Activated CD4-positive, alpha-beta T cell treated with anti-CD3 and anti-CD28 coated beads, Interleukin-2, amount 50 U/mL, for 16 hours (primary cell): ENCODE results near the gene ANXA3.
"Not testable (repeated sequence)": the region's sequence is repeated elsewhere in the genome, so short reads cannot be mapped to it uniquely, and the experiment has no call there.

ENCODE experiments used
- DNase-seq: peaks from one replicate; pipeline ENCODE4 v3.0.0-alpha.2; 2020

Gene ANXA3, protein sequence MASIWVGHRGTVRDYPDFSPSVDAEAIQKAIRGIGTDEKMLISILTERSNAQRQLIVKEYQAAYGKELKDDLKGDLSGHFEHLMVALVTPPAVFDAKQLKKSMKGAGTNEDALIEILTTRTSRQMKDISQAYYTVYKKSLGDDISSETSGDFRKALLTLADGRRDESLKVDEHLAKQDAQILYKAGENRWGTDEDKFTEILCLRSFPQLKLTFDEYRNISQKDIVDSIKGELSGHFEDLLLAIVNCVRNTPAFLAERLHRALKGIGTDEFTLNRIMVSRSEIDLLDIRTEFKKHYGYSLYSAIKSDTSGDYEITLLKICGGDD

DNA sequence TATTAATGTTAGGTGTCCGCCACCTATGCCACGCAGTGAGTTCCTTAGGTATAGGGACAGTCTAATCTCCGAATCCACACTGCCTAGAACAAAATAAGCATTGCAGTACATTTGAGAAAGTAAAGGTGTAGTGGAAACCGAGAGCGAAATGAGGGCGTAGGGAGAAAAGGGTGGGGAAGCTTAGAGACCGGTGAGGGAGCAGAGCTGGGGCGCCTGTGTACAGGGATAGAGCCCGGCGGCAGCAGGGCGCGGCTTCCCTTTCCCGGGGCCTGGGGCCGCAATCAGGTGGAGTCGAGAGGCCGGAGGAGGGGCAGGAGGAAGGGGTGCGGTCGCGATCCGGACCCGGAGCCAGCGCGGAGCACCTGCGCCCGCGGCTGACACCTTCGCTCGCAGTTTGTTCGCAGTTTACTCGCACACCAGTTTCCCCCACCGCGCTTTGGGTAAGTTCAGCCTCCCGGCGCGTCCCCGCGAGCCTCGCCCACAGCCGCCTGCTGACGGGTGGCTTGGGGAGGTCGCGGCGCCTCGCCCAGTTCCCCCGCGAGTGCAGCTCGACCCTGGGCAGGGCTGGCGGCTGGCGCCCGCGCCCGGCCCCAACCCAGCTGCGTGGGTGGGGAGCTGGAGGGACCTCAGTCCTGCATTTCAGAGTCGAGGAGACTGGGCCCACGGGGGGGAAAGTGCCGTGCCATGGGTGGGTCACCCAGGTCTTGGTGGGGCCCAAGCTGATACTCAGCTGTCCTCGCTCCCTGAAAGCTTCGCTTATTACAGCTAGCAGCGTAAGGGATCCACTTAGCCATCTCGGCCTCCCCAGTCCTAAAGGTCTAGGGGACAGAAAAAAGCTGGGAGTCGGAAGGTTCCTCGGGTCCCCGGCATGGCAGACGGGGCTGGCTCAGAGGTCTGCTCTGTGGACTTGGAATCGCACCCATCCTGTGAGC, at the start of gene ANXA3:
TSS of gene ANXA3 (plus strand) at position 351 of the 932 bp plus-strand sequence. CDS start 2,704 bp downstream, outside the sequence.
- DNase-seq: peak; percentile 4

DNA sequence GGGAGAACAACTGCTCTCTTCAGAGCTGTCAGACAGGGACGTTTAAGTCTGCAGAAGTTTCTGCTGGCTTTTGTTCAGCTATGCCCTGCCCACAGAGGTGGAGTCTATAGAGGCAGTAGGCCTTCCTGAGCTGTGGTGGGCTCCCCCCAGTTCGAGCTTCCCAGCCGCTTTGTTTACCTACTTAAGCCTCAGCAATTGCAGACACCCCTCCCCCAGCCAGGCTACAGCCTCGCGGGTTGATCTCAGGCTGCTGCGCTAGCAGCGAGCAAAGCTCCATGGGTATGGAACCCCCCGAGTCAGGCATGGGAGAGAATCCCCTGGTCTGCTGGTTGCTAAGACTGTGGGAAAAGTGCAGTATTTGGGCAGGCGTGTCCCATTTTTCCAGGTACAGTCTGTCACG, 45.3 kb upstream of the ANXA3 start:
- DNase-seq: not testable (repeated sequence)

DNA sequence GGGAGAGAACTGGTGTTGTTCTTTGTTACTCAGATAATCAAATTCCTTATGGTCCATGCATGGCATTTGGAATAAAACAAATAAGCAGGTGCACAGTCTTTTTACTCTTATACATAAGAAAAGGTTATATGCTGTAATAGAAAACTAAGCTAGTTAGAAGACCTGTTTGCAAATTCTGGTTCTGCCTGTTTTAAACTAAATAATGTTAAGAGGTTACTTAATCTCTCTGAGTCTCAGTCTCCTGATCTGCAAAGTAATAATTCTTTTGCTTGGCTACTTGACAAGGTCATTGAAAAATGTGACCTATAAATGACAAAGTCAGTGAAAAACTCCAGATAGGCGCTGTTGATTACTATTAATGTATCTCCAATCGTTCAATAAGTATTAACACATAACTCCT, 42.5 kb upstream of the ANXA3 start:
- no peak for DNase-seq

DNA sequence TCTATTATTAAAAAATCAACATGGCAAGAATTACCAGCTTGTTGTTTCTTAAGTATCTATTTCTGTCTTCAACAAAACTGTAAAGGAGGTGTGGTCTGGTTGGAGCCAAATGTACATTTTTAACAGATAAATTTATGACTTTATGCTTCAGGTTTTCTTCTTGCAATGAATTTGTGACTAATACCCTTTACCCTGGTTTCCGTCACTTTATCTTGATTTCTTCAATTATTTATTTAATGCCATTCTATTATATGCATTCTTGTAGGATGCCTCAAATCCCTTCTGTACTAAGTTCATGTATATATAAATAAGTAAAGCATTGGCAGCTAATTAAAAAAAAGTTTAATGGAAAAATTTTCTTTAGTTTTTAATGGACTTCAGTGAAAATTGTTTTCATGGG, 41.5 kb upstream of the ANXA3 start:
- no peak for DNase-seq

DNA sequence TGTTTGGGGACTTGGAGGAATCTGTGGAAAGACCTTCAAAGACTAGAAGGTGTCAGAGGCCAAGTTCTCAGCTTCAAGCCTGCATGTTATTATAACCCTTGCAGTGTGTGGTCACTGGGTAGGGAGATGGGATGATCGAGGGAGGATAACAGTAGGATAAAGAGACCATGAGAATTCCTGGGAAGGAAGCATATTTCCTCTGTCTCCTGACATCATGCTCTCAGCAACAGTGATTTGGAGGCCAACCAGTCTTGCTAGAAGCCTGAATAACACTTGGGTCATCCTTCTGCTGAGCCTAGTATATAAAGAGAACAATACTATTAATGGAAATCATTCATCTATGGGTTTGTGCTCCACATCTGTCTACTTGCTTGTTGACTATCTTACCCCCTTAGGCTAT, 40.9 kb upstream of the ANXA3 start:
- DNase-seq: no peak

DNA sequence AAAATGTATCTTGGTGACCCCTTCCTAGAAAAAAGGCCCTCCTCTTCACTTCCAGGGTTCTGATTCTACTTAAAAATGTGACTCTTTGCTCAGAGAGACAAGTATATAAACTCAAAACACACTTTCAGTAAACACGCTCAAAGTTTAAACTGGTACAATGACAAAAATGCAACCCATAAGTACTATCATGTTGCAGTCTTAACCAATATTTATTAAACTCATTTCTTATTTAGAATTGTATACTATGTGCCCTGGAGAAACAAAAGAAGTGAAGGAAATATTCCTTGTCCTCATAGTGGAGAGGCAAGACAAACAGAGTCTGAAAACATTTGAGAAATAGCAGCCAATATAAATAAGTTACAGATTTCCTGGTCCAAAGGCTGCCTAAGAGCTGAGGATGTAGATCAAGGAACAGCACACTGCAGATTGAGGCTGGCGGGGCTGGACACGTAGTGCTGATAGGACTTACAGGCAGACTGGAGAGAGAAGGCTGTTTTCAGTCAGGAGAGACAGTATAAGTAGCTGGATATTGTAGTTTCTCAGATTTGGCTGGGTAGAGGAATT, 39.1 kb upstream of the ANXA3 start:
- no peak for DNase-seq

DNA sequence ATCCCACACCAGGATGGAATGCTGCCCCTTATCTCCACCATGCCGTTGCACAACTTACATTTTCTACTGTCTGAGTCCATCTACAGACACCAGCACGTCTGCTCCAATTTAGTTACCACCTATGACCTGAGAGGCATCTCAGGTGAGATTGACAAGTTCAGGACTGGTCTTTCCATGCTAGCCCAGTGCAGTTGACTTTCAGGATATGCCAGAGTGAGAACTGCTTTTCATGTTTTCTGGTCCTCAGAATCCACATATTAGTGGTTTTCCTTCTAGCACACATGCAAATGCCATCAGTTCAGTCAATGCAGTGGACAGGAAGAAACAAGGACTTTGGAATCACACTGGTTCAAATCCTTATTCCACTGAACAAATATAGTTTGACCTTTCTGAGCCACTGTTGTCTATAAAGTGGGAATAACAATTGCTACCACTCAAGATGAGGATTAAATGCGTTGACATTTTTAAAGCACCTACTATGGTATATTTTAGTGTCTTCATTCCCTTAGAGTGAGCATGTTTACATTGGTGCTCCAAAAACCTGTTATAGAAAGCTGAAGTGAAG, 38.1 kb upstream of the ANXA3 start:
- no peak for DNase-seq

DNA sequence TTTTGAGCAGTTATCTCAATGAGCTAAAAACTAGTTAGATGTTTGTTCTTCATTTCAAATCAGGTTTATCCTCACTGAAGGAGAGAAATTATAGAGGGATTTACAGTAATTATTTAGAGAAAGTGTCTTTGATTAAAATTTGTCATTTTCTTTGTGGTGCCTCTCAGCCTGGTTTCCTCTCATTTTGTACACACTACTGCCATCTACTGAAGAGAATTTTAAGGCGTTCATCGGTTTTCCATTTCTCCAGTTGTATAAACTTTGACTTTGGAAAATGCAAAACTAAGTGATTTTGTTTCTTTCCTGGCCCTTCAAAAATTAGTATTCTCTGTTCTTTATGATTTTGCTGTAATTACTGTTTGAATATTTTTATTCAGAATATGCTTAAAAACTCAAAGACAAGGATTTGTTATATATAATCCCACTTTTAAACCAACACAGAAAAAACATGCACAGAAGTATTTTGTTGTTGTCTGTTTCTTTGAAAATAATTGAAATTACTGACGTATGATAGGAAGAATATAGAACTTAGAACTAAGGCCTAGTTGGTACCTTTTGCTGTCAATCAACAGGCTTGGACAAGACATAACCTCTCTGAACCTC, 34.4 kb upstream of the ANXA3 start:
- no peak for DNase-seq

DNA sequence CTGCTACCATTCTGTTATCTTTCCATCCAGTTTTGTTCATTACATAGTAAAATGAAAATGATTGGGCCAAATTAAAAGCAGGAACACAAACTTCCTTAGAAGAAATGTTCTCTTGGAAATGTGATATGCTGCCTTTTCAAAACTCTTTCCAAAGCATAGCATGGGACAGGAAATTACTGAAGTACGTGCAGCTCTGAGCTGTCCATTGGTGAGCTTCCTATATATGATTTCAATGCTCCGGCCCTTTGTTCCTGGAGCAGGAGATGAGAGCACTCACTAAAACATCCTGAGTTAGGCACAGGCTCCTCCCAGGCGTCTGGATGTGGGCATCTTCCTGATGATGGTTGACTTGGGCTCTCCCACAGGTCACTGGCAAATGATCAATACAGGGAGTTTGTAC, 33.0 kb upstream of the ANXA3 start:
- no peak for DNase-seq

DNA sequence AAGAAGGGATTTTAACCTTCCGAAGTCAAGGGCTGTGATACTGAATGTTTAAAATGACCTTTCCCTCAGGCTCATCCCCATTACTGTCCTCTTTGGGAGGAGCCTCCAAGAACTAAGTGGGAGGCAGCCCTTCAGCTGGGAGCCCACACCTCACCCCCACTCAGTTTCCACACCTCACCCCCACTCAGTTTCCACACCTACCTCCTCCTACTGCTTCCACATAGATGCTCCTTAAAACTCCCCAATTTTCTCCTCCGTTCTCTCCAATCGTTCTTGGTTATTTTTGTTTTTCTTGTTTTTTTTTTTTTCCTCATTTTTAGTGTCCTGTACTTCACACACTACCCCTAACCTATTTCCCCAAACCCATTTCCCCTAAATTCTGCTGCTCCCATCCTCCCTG, 31.6 kb upstream of the ANXA3 start:
- no peak for DNase-seq

DNA sequence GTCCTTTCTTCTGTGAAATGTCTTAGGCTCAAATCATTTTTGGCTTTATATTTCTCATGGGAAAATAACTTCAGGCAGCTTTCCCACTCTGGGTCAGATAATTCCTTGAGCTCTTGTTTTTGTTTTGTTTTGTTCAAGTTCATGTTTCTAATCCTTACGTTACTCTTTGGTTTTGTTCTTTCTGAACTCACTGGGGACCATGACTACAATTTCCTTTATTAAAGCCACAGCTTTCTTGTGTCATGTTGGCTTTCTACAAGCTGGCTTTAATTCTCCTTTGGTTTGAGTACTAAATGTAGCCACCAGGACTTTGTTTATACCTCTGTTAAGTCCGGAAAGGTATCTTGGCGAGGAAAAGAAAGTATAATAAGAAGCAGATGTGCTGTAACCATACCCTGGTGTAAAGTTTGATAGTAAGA, 30.8 kb upstream of the ANXA3 start:
- DNase-seq: no peak

DNA sequence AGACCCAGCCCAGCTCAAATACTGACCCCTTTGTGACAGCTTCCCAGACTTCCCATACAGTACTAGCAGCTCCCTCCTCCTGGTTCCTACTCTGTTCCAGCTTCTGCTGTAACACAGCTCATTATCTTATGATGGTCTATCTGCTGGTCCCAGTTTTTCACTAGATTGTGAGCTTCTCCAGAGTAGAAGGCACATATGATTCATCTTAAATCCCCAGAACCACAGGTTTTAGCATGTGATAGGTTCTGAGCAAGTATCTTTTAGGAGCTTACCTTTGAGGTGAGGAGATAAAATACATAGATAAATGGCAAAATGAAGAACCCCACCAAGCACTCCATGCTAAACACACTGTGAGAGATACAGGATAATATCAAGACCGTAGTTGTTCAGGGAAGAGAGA, 27.6 kb upstream of the ANXA3 start:
- no peak for DNase-seq

DNA sequence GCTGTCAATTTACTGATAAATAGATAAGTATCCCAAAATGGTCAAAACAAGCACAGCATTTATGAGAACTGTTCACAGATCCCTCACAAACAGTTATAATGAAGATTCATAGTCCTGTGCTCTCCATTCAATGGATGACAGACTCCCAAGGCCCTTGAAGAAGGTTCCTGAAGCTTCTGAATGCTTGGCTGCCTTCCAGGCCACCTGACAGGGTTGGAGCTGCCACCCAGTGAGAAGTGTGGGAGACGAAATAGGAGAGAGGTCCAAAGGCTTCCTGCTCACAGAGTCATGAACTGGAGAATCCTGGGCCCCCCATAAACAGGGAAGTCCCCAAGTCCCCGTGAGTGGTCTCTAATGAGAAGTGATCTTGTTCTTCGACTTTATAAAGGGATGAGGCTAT, 26.0 kb upstream of the ANXA3 start:
- DNase-seq: no peak

DNA sequence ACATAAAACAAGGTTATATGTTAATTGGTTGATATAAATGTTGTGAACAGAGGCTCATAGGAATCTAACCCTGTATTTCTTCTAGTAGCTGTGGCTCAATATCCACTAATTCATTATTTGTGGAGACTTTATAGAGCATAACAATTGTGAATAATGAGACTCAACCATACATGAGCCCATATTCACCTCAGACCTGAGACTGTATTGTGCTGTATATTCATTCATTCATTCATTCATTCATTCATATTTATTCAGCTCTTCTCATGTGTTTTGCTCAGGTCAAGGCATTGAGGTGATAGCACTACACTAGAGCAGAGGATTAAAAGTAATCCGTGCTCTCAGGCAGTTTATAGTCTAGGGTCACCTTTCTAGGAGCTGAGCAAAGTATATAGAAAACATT, 24.5 kb upstream of the ANXA3 start:
- DNase-seq: no peak

DNA sequence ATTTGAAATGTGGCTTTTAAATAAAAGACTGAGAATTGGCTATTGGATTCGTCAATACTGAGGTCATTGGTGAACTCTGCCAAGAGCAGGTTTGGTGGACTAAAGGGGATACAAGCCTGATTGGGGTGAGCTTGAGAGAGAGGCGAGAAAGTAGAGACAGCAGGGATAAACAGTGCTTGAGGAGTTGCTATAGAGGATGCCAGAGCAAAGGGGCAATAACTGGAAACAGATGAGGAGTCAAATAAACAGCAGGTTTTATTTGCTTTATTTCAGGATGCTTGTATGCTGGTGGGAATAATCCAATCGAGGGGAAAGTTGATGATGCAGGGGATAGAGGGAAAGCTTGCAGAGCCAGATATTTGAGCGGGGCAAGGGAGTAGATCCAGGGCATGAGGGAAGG, 24.0 kb upstream of the ANXA3 start:
- no peak for DNase-seq

DNA sequence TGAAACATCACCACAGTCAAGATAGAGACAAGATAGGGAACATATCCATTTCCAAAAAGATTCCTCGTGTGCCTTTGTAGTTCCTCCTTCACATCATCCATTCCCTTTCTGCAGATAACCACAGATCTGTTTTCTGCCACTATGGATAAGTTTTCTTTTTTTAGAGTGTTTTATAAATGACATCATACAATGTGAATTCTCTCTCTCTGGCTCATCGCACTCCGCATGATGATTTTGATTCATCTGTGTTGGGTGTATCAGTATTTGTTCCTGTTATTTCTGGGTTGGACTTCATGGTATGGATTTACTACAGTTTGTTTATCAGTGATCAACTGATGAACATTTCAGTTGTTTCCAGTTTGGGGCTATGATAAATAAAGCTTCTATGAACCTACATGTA, 23.2 kb upstream of the ANXA3 start:
- DNase-seq: no peak

DNA sequence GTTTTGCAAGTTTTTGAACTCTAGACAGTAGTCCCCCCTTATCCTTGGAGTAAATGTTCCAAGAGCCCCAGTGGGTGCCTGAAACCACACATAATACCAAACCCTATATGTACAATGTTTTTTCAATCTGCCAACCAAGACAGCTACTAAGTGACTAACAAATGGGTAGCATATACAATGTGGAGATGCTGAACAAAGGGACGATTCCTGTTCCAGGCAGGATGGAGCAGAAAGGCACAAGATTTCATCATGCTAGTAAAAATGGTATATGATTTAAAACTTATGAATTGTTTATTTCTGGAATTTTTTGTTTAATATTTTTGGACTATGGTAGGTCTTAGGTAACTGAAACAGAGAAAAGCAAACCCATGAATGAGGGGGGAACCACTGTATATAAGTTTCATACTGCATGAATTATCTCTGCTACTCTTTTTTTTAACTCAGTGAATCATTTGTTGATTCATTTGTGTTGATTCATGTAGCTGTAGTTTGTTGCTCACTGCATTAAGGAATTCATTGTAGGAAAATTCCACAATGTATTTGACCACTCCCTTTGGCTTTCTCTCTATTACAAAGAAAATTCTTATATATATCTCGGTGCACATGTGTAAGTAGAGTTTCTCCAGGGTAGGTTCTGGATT, 21.9 kb upstream of the ANXA3 start:
- no peak for DNase-seq

DNA sequence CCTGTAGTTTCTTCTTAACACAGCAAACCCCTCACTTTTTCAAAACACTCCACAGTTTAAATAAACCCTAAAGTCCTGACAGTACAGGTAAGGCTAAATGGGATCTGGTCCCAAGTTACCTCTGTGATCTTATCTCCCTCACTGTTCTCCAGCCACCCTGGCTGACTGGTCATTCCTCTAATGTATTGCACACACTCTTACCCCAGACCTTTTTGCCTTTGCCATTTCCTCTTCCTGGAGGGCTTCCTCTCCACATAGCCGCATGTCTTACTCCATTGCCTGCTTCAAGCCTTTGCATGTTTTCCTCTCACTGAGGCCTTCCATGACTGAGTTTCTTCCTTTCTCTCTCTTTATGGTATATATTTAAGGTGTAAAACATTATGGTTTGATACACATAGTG, 19.5 kb upstream of the ANXA3 start:
- no peak for DNase-seq

DNA sequence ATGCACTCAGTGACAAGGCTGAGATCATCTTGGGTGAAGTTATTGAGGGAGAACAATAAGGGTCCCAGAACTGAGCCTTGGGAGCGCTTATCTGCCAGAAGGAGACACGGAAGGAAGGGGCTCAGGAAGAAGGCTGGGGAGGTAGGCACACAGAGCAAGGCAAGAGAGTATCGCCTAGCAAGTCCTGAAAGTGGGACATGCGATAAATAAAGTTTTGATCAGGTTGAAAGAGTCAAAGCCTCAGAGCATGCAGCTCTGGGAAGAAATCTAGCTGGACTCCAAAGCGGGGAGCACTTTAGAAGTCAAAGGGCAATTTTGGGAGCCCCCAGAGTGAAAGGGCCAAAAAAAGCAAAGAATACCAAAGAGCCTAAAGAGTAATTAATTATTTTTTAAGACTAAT, 17.7 kb upstream of the ANXA3 start:
- no peak for DNase-seq

DNA sequence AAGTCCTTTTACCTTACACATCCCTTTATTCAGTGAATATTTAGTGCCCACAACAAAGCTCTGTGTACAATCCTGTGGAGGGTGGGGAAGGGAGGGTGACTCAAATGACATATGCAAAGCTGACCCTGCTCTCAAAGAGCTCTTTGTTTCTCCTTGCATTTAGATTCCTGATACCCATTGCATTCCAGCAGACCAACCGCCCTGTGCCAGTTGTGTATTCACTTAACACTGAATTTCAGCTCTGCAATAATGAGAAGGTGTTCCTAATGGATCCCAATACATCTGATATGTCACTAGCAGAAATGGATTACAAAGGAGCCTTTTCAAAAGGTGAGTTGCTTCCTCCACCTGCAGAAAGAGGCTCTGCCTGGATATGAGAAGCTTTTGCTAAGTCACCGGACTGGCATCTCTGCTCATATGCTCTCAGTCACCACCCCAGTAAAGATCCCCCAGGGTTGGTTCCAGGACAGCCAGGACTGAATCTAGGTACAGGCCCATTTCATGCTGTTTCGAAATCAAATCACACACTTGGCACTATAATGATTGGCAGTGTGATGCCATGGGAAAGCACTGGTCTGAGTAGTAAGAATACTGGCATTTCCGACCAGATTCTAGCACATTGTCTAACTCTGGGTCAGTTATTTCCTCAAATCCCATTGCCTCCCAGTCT, 17.1 kb upstream of the ANXA3 start:
- DNase-seq: no peak

DNA sequence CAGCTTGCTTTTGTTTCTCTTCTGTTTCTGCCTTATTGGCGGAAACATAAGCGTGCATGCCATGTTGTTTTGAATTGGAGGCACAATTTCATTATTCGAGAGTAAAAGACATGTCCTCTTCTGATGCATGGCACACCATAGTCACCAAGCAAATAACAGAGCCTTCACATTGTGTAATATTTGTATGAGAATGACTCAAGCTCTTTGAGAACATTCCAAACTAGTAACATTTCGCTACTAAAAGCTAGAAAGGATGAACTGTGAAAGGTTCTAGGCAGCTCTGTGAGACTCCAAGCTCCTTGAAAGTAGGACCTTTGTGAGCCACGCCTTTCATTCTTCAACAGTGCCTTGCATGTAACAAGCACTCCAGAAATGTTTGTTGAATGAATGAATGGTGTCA, 9.2 kb upstream of the ANXA3 start:
- no peak for DNase-seq
